HEK293 (cell line): ENCODE data around the gene CD1D.

Source experiments
- MZF1 ChIP-seq: fragments of 450-650 bp; formaldehyde crosslinking; IDR thresholded peaks from 2 replicates; pipeline ENCODE4 v1.5.1; 2017; ENCODE audit warnings: missing biosample characterization, missing genetic modification characterization, borderline replicate concordance
- TCF7L2 ChIP-seq: IDR thresholded peaks from 2 replicates; pipeline ENCODE4 v1.6.1; 2011; ENCODE audit warnings: low read depth, mild to moderate bottlenecking, inconsistent platforms, low read length, moderate library complexity, borderline replicate concordance
- TRIM28 ChIP-seq: IDR thresholded peaks from 2 replicates; pipeline ENCODE4 v1.6.1; 2011; ENCODE audit warnings: low read length, control low read depth, borderline replicate concordance
- ZBTB8A ChIP-seq: fragments of 450-650 bp; formaldehyde crosslinking; IDR thresholded peaks from 2 replicates; pipeline ENCODE4 v1.5.1; 2016; ENCODE audit warnings: missing biosample characterization, missing genetic modification characterization
- ZNF274 ChIP-seq, 2 experiments: fragments of 200-500 bp in 1 of 2; fragments of 450-650 bp in 1 of 2; sonication (Bioruptor generic) in 1 of 2; formaldehyde crosslinking in 1 of 2; IDR thresholded peaks; 2 replicates each; pipeline versions ENCODE4 v1.5.1 to v1.6.1; 2014 to 2016; ENCODE audit warnings: borderline replicate concordance in 1 of 2, inconsistent platforms in 1 of 2, low read length in 1 of 2, missing biosample characterization in 1 of 2, missing genetic modification characterization in 1 of 2
- ZNF621 ChIP-seq: fragments of 450-650 bp; formaldehyde crosslinking; IDR thresholded peaks from 2 replicates; pipeline ENCODE4 v1.5.1; 2017; ENCODE audit warnings: missing biosample characterization, missing genetic modification characterization
- ZNF707 ChIP-seq: fragments of 450-650 bp; formaldehyde crosslinking; IDR thresholded peaks from 2 replicates; pipeline ENCODE4 v1.5.1; 2016; ENCODE audit warnings: missing biosample characterization, missing genetic modification characterization
- ZNF776 ChIP-seq: fragments of 450-650 bp; formaldehyde crosslinking; IDR thresholded peaks from 2 replicates; pipeline ENCODE4 v1.5.0; 2017; ENCODE audit warnings: missing biosample characterization, missing genetic modification characterization, borderline replicate concordance
- ZNF791 ChIP-seq: fragments of 450-650 bp; formaldehyde crosslinking; IDR thresholded peaks from 2 replicates; pipeline ENCODE4 v1.5.1; 2016; ENCODE audit warnings: missing biosample characterization, missing genetic modification characterization
- TF ChIP-seq, protein P1 (sequence below): fragments of 450-650 bp; formaldehyde crosslinking; IDR thresholded peaks from 2 replicates; pipeline ENCODE4 v1.5.1; 2016; ENCODE audit warnings: missing biosample characterization, missing genetic modification characterization
- TF ChIP-seq, protein P2 (sequence below): fragments of 450-650 bp; formaldehyde crosslinking; IDR thresholded peaks from 2 replicates; pipeline ENCODE4 v1.5.1; 2016; ENCODE audit warnings: missing biosample characterization, missing genetic modification characterization

DNA sequence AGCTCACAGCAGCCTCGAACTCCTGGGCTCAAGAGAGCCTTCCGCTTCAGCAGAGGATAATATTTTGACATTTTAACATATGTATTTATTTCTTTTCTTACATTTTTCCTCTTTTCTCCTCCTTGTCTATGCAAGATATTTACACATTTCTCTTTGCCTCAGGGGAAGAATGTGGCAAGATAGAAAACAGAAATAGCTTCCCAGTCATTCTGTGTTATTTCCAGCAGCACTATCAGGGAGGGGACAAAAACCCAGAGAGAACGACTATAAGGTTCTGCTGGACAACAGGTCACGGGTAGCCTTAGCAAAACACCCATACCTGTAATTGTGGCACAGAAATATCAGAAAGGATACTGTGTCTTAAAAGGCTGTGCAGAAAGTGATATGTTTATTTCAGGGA lies 7.9 kb downstream of the CD1D start:
- TF ChIP-seq ZBTB8A (tag by site-specific recombination): no peak
- no peak for TF ChIP-seq MZF1 (tag by site-specific recombination)
- TF ChIP-seq, protein P1, sequence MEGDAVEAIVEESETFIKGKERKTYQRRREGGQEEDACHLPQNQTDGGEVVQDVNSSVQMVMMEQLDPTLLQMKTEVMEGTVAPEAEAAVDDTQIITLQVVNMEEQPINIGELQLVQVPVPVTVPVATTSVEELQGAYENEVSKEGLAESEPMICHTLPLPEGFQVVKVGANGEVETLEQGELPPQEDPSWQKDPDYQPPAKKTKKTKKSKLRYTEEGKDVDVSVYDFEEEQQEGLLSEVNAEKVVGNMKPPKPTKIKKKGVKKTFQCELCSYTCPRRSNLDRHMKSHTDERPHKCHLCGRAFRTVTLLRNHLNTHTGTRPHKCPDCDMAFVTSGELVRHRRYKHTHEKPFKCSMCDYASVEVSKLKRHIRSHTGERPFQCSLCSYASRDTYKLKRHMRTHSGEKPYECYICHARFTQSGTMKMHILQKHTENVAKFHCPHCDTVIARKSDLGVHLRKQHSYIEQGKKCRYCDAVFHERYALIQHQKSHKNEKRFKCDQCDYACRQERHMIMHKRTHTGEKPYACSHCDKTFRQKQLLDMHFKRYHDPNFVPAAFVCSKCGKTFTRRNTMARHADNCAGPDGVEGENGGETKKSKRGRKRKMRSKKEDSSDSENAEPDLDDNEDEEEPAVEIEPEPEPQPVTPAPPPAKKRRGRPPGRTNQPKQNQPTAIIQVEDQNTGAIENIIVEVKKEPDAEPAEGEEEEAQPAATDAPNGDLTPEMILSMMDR (tag by site-specific recombination): no peak
- no peak for TF ChIP-seq TCF7L2
- no peak for TF ChIP-seq ZNF791 (tag by site-specific recombination)
- TF ChIP-seq TRIM28: no peak
- TF ChIP-seq, protein P2, sequence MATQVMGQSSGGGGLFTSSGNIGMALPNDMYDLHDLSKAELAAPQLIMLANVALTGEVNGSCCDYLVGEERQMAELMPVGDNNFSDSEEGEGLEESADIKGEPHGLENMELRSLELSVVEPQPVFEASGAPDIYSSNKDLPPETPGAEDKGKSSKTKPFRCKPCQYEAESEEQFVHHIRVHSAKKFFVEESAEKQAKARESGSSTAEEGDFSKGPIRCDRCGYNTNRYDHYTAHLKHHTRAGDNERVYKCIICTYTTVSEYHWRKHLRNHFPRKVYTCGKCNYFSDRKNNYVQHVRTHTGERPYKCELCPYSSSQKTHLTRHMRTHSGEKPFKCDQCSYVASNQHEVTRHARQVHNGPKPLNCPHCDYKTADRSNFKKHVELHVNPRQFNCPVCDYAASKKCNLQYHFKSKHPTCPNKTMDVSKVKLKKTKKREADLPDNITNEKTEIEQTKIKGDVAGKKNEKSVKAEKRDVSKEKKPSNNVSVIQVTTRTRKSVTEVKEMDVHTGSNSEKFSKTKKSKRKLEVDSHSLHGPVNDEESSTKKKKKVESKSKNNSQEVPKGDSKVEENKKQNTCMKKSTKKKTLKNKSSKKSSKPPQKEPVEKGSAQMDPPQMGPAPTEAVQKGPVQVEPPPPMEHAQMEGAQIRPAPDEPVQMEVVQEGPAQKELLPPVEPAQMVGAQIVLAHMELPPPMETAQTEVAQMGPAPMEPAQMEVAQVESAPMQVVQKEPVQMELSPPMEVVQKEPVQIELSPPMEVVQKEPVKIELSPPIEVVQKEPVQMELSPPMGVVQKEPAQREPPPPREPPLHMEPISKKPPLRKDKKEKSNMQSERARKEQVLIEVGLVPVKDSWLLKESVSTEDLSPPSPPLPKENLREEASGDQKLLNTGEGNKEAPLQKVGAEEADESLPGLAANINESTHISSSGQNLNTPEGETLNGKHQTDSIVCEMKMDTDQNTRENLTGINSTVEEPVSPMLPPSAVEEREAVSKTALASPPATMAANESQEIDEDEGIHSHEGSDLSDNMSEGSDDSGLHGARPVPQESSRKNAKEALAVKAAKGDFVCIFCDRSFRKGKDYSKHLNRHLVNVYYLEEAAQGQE (tag by site-specific recombination): no peak
- no peak for TF ChIP-seq ZNF707 (tag by site-specific recombination)
- TF ChIP-seq ZNF274 (IDR thresholded peaks at IDR 0.05; ENCODE audit: low read length): no peak
- TF ChIP-seq ZNF274 (tag by site-specific recombination; IDR thresholded peaks at IDR 0.05; ENCODE audit: borderline replicate concordance): no peak
- TF ChIP-seq ZNF776 (tag by site-specific recombination): no peak
- no peak for TF ChIP-seq ZNF621 (tag by site-specific recombination)
